ENCODE data around the gene PRSS3.
"Not testable (repeated sequence)": the region's sequence is repeated elsewhere in the genome, so short reads cannot be mapped to it uniquely, and the experiment has no call there.

The PRSS3 gene

DNA sequence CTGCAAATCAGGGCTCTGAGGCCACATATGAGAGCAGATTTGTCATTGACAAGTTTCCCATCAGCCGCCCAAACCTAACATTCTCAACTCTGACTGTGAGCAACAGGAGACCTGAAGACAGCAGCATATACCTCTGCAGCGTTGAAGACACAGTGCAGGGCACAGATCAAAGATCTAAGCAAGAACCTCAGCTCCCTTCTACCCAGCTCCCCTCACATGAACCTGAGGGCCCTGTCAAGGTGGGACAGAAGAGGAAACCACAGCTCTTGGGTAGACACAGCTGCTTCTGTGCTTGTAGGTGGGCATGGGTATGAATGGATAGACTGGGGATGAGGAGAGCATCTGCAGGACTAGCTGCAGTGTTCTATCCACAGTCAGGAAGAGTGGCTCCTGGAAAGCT lies 8.7 kb upstream of the PRSS3 start:
- DNase-seq (ENCODE audit: low spot score) = no peak

GRCh38 chr9:33787839-33788238 lies 7.5 kb upstream of the PRSS3 start:
- DNase-seq (ENCODE audit: low spot score) = no peak

DNA sequence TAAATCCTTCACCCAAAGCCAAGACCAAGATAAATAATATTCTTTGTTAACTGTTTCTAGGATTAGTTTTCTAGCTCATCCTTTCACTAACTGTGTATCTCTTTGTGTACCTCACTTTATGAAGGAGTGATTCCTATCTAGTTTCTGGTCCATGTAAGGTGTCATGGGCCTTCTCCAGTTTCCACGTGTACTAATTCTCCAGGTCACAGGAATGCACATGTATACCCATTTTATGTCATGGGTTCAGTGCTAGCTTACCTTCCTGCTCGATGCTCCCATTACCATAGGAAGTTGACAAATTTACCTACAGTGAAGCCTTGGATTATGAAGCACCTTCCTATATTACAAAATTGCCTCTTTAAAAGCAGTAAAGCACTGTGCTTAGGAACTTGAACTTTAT lies 5.9 kb upstream of the PRSS3 start:
- not testable (repeated sequence) for DNase-seq (ENCODE audit: low spot score)

- no peak for DNase-seq (ENCODE audit: low spot score)
These were observed 4.2 kb upstream of the PRSS3 start for GRCh38 chr9:33791117-33791516.

DNA sequence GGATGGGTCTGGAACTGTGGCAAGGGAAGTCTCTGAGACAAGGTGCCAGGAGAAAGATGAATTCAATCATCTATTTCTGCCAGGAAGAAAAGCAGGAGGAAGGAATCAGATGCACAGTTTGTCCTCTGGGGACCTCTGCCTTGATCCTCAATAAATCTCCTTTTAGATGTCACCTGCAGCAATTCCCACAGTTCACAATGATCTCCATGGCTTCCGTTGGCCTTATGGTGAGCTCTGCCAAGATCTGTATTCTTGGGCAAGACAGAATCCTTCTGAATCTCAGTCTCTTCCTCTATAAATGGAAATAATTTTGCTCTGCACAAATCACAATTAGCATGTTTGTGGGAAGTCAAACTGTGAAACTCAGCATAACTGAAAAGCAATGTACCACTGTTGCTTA lies 1.9 kb upstream of the PRSS3 start:
- not testable (repeated sequence) for DNase-seq (ENCODE audit: low spot score)

- no peak for DNase-seq (ENCODE audit: low spot score)
These were observed 801 bp upstream of the PRSS3 start for GRCh38 chr9:33794560-33794959.

DNA sequence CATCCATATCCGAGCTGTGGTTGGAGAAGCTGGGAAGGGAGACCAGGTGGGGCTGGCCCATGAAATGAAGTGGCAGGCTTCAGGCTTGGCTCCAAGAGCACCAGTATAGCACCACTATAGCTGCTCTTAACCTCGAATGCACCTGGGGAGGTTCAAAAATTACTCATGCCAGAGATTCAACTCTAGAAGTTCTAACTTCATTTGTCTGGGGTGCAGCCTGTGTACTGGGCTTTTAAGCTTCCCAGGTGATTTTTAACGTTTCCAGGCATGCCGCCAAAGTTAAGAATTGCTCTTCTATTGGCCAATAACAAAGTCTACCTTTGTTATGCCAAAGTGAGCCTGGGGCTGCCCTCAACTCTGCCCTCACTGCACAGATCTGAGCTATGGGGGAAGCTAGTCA lies 458 bp downstream of the PRSS3 start:
- DNase-seq (ENCODE audit: low spot score) = no peak

GRCh38 chr9:33796679-33797078 lies 1.3 kb downstream of the PRSS3 start:
- DNase-seq (ENCODE audit: low spot score) = not testable (repeated sequence)

DNA sequence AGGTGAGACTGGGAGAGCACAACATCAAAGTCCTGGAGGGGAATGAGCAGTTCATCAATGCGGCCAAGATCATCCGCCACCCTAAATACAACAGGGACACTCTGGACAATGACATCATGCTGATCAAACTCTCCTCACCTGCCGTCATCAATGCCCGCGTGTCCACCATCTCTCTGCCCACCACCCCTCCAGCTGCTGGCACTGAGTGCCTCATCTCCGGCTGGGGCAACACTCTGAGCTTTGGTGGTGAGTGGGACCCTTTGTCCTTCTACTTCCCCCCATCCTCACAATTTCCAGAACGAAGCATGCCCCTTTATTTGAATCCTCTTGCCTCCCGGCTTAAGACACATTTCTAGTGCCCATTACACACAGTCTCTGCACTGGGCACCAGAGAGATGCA lies 2.5 kb downstream of the PRSS3 start:
- DNase-seq (ENCODE audit: low spot score) = no peak

DNA sequence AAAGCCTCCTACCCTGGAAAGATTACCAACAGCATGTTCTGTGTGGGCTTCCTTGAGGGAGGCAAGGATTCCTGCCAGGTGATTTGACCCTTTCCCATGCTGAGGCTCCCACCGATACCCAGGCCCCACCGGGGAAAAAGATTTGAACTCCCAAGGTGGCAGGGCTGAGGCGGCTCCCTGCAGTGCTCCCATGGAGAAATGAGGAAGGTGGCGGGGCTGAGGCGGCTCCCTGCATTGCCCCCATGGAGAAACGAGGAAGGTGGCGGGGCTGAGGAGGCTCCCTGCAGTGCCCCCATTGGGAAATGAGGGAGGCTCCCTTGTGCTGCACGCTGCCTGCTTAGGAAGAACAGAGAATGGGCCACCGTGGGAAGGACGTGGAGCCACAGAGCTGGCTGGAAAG lies 3.2 kb downstream of the PRSS3 start:
- no peak for DNase-seq (ENCODE audit: low spot score)

DNA sequence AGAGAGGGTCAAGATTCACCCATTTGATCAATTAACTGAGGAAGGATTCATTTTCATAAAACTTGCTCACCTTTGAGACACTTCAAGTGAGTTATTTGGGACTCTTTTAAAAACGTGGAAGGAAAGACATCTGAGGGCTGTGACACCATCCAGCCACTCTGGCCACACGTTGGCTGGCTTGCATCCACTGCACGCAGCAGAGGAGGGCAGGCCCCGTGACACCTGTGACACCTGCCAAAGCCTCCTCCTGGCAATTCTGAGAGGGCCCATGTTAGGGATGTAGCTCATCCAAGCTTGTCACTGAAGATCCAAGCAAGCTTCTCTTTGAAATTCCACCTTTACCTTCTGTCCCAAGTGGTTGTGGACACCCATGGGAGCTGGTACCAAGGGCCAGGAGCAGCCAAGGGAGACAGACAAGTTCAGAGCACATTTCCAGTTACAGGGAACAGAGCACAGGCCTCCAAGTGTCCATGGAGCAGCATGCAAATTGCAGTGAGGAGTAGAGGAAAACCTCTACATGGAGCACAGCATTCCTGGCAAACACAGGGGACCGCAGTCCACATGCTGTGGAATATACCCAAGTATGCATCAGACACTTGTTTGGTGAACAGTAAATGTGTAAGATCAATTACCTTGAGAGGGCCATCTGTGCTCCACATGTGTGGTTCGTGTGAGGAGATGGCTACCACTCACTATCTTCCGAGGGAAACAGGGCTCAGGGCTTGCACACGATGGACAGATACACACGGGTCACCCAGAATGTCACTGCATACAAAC lies 4.8 kb downstream of the PRSS3 start:
- no peak for DNase-seq (ENCODE audit: low spot score)

- no peak for DNase-seq (ENCODE audit: low spot score)
These were observed 5.5 kb downstream of the PRSS3 start for GRCh38 chr9:33800886-33801285.

DNA sequence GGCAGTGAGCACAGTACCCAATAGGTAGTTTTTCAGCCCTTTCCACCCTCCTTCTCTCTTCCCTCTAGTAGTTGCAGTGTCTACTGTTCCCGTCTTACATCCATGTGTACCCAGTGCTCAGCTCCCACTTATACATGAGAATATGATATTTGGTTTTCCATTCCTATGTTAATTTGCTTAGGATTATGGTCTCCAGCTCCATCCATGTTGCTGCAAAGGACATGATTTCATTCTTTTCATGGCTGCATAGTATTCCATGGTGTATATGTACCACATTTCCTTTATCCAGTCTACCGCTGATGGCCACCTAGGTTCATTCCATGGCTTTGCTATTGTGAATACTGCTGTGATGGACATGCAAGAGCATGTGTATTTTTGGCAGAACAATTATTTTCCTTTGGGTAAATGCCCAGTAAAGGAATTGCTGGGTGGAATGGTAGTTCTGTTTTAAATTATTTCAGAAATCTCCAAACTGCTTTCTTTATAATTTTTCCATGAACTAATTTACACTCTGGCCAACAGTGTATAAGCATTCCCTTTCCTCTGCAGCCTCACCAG lies 6.7 kb downstream of the PRSS3 start:
- DNase-seq (ENCODE audit: low spot score) = not testable (repeated sequence)

DNA sequence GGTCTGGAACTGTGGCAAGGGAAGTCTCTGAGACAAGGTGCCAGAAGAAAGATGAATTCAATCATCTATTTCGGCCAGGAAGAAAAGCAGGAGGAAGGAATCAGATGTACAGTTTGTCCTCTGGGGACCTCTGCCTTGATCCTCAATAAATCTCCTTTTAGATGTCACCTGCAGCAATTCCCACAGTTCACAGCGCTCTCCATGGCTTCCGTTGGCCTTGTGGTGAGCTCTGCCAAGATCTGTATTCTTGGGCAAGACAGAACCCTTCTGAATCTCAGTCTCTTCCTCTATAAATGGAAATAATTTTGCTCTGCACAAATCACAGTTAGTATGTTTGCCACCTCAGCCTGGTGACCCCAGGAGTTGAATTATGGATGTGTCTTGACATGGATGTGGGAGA lies 8.8 kb downstream of the PRSS3 start:
- DNase-seq (ENCODE audit: low spot score) = not testable (repeated sequence)

DNA sequence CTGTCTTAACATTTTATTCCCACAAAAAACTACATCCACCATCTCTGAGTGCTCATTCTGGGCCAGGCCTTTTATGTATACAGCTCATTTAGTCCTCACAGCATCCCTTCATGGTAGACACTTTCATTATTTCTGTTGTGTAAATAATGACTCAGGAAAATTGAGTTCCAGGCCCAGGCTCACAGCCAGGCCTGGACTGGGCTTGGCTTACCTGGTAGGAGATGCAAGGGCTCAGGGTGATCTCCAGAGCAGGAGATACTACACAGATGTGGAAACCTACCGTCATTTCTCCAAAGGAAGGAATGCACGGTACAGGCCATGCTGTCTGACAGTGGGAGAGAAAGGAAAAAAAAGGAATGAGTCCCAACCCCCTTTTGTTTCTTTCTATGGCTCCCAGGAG lies 11.8 kb downstream of the PRSS3 start:
- not testable (repeated sequence) for DNase-seq (ENCODE audit: low spot score)

DNA sequence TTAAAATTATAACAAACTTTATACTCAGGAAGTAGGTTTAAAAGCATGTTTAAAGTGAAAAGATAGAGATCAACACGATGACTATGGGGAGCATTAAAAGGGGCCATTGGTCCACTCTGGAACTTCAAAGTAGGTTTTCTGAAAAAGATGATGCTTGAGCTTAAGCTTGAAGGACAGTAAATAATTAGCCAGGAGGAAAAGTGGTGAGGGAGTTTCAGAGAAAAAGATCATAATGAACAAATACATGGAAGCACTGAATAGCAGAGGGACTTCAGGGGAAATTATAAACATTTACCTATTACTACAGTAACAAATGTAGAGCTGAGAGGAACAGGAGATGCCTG lies 13.6 kb downstream of the PRSS3 start:
- DNase-seq (ENCODE audit: low spot score) = not testable (repeated sequence)

GRCh38 chr9:33809506-33809905 lies 14.1 kb downstream of the PRSS3 start:
- DNase-seq (ENCODE audit: low spot score) = no peak

- peak; percentile 73 for DNase-seq (ENCODE audit: low spot score)
These were observed 18.6 kb downstream of the PRSS3 start for GRCh38 chr9:33813712-33814641.

- DNase-seq (ENCODE audit: low spot score) = no peak
These were observed 20.4 kb downstream of the PRSS3 start for GRCh38 chr9:33815781-33816180.

GRCh38 chr9:33816327-33817252 lies 21.2 kb downstream of the PRSS3 start, which contains the start of gene UBE2R2:
Gene UBE2R2, plus strand, starts transcription at chr9:33817160. Its CDS starts 598 bp downstream, at chr9:33817758.
- DNase-seq (ENCODE audit: low spot score) = peak; percentile 92

- peak; percentile 68 for DNase-seq (ENCODE audit: low spot score)
These were observed 22.2 kb downstream of the PRSS3 start for GRCh38 chr9:33817327-33818166.
